AG09319 (cell line): ENCODE data around the gene ULK4.
"Not testable (repeated sequence)": the region's sequence is repeated elsewhere in the genome, so short reads cannot be mapped to it uniquely, and the experiment has no call there.

ENCODE experiments used
- DNase-seq: peaks from one replicate; pipeline ENCODE4 v3.0.0-alpha.2; 2010; ENCODE audit warnings: low read depth; ENCODE audit errors: extremely low read depth
- TF ChIP-seq, protein P1 (sequence below): IDR thresholded peaks from 2 replicates; pipeline ENCODE4 v1.5.1; 2011; ENCODE audit warnings: low read depth, mild to moderate bottlenecking, inconsistent platforms, low read length, moderate library complexity

ULK4 gene

DNA sequence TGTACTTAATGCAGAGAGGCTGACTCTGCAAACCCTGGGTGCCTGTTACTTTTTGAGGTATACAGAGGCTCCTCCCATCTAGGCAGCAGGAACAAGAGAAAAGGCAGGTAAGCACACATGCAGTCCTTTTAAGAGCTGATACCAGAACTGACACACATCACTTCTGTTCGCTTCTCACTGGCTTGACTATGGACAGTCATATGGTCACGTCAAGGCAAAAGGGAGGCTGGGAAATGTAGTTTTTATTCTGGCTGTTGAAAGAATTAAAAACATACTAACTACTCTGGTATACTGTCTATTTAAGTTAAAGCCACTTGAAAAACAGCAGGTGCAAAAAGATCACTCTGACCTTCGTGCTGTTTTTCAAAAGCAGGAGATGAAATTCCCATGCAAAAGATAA lies 544.3 kb downstream of the ULK4 start:
- DNase-seq: no peak
- TF ChIP-seq, protein P1, sequence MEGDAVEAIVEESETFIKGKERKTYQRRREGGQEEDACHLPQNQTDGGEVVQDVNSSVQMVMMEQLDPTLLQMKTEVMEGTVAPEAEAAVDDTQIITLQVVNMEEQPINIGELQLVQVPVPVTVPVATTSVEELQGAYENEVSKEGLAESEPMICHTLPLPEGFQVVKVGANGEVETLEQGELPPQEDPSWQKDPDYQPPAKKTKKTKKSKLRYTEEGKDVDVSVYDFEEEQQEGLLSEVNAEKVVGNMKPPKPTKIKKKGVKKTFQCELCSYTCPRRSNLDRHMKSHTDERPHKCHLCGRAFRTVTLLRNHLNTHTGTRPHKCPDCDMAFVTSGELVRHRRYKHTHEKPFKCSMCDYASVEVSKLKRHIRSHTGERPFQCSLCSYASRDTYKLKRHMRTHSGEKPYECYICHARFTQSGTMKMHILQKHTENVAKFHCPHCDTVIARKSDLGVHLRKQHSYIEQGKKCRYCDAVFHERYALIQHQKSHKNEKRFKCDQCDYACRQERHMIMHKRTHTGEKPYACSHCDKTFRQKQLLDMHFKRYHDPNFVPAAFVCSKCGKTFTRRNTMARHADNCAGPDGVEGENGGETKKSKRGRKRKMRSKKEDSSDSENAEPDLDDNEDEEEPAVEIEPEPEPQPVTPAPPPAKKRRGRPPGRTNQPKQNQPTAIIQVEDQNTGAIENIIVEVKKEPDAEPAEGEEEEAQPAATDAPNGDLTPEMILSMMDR: no peak

DNA sequence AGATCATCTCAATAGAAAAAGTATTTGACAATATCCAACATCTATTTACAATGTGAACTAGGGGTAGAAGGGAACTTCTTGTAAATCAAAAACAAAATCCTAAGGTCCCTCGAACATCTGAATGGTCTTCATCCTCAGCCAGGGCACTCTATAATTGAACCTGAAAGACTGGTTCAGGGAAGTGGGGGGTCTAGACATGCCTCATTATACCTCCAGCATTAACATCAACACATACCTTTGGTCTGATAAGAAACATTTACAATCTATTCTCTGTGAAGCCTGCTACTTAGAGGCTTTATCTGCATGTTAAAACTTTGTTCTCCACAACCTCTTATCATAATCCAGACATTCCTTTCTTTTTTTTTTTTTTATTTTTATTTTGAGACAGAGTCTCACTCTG lies 550.8 kb downstream of the ULK4 start:
- DNase-seq: no peak
- TF ChIP-seq, protein P1: no peak

DNA sequence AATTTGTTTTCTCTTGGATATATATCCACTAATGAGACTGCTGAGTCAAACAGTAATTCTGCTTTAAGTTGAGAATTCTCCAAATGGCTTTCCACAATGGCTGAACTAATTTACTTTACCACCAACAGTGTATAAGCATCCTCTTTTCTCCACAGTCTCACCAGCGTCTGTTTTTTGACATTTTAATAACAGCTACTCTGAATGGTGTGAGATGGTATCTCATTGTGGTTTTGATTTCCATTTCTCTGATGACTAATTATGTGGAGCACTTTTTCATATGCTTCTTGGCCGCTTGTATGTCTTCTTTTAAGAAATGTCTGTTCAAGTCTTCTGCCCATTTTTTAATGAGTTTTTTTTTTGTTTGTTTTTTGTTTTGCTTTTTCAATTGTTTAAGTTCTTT lies 556.4 kb downstream of the ULK4 start:
- TF ChIP-seq, protein P1: no peak
- no peak for DNase-seq

DNA sequence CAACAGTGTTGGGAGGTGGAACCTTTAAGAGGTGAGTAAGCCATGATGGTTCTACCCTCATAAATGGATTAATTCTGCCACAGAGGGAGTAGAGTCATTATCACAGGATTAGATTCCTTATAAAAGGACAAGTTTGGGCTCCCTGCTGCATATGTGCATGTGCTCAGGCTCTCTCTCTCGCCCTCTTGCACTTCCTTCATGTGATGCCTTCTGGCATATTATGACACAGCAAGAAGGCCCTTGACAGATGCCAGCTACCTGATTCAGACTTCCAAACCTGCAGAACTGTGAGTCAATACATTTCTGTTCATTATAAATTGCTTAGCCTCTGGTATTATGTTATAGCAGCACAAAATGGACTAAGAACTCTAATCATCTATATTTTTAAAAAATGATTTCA lies 557.3 kb downstream of the ULK4 start:
- TF ChIP-seq, protein P1: no peak
- DNase-seq: no peak

DNA sequence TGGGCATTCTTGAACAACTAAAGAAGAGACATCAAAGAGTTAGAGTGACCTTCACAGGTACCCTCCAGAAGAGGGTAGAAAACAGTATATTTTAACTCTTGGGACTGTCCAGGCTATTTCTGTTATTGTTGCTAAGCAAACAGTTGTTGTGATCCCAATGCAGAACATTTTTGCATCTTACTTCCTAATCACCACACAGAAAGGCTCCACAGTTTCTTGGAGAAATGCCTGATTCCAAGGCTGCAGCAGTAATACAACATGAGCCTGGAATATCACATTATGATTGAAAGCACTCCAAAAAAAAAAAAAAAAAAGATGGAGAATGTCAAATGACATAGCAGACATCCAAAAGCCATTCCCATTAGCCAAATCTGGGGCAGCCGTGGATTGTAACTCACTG lies 567.0 kb downstream of the ULK4 start:
- TF ChIP-seq, protein P1: no peak
- no peak for DNase-seq

DNA sequence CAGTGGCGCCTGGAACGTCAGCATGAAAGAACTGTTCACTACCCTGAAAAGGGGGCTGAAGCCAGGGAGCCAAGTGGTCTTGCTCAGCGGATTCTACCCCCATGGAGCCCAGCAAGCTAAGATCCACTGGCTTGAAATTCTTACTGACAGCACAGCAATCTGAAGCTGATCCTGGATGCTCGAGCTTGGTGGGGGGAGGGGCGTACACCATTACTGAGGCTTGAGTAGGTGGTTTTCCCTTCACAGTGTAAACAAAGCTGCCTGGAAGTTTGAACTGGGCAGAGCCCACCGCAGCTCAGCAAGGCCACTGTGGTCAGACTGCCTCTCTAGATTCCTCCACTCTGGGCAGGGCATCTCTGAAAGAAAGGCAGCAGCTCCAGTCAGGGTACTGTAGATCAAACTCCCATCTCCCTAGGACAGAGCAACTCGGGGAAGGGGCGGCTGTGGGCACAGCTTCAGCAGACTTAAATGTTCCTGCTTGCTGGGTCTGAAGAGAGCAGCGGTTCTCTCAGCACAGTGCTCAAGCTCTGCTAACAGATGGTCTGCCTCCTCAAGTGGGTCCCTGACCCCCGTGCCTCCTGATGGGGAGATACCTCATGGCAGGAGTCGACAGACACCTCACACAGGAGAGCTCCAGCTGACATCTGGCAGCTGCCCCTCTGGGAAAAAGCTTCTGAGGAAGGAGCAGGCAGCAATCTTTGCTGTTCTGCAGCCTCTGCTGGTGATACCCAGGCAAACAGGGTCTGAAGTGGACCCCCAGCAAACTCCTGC lies 591.0 kb downstream of the ULK4 start:
- DNase-seq: not testable (repeated sequence)

DNA sequence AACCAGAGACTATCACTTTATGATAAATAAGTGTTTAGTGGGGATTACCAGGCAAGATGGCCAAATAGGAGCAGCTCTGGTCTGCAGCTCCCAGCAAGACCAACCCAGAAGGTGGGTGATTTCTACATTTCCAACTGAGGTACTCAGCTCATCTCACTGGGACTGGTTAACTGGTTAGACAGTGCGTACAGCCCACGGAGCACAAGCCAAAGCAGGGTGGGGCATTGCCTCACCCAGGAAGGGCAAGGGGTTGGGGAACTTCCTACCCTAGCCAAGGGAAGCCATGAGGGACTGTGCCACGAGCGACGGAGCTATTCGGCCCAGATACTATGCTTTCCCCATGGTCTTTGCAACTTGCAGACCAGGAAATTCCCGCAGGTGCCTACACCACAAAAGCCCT lies 591.6 kb downstream of the ULK4 start:
- DNase-seq: no peak
- TF ChIP-seq, protein P1: no peak

DNA sequence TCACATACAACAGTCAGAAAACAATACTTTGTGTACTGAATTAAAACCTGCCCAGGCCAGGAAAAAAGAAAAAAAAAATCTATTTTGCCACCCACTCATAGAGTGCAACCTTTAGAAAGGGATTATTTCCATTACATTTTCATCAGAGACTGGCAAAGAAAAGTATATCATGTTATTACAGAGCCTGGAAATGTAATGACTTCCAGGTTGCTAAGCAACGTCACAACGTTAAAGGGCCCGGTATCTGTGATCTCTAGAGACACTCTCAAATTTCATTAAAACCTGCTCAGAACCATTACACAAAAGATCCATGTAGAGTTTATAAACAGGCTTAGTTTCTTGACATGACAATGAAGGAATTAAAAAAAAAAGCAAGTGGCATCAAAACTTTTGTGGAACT lies 592.1 kb downstream of the ULK4 start:
- TF ChIP-seq, protein P1: no peak
- DNase-seq: no peak
